ENCODE results near the gene SPATA24.
"Not testable (repeated sequence)": the region's sequence is repeated elsewhere in the genome, so short reads cannot be mapped to it uniquely, and the experiment has no call there.

Gene SPATA24

GRCh38 chr5:139415869-139416268 lies 12.0 kb upstream of the SPATA24 start:
- DNase-seq: no peak

GRCh38 chr5:139415221-139415861 lies 11.5 kb upstream of the SPATA24 start:
- DNase-seq: no peak

GRCh38 chr5:139414581-139415130 lies 10.8 kb upstream of the SPATA24 start:
- DNase-seq: no peak

GRCh38 chr5:139413963-139414362 lies 10.1 kb upstream of the SPATA24 start:
- no peak for DNase-seq

GRCh38 chr5:139413153-139413552 lies 9.3 kb upstream of the SPATA24 start:
- no peak for DNase-seq

- no peak for DNase-seq
Observed at GRCh38 chr5:139410993-139411828, 7.3 kb upstream of the SPATA24 start.

- no peak for DNase-seq
Observed at GRCh38 chr5:139410121-139410992, 6.5 kb upstream of the SPATA24 start.

- not testable (repeated sequence) for DNase-seq
Observed at GRCh38 chr5:139409116-139409515, 5.2 kb upstream of the SPATA24 start.

GRCh38 chr5:139408191-139408590 lies 4.3 kb upstream of the SPATA24 start:
- DNase-seq: no peak

GRCh38 chr5:139407517-139407916 lies 3.6 kb upstream of the SPATA24 start:
- DNase-seq: no peak

- no peak for DNase-seq
Observed at GRCh38 chr5:139406963-139407362, 3.1 kb upstream of the SPATA24 start.

GRCh38 chr5:139404484-139404840 lies 573 bp upstream of the SPATA24 start:
- no peak for DNase-seq

- no peak for DNase-seq
Observed at GRCh38 chr5:139403418-139403786, 487 bp downstream of the SPATA24 start.

GRCh38 chr5:139402561-139403158 lies 1.2 kb downstream of the SPATA24 start:
- DNase-seq: no peak

GRCh38 chr5:139401546-139401945 lies 2.3 kb downstream of the SPATA24 start:
- DNase-seq: no peak

GRCh38 chr5:139399501-139400121 lies 4.3 kb downstream of the SPATA24 start:
- DNase-seq: no peak

- DNase-seq: no peak
Observed at GRCh38 chr5:139397921-139398320, 6.0 kb downstream of the SPATA24 start.

- DNase-seq: no peak
Observed at GRCh38 chr5:139396691-139397090, 7.2 kb downstream of the SPATA24 start.

- DNase-seq: no peak
Observed at GRCh38 chr5:139395844-139396640, 7.8 kb downstream of the SPATA24 start.

- DNase-seq: no peak
Observed at GRCh38 chr5:139394654-139395566, 9.0 kb downstream of the SPATA24 start, which contains the start of gene PROB1. PROB1 (minus strand) TSS chr5:139395104; CDS start chr5:139395081, 23 bp downstream.

Data from stimulated activated CD4-positive, alpha-beta T cell treated with anti-CD3 and anti-CD28 coated beads, Interleukin-2, amount 100 ng/mL, for 48 hours (primary cell).